Spleen (tissue), 7 donors: ENCODE measurements around the gene ARHGAP27.

Source experiments
- CTCF ChIP-seq, 11 experiments: fragments of 200-600 bp in 7 of 11; fragments of 450-650 bp in 4 of 11; sonication (generic) in 4 of 11; IDR thresholded peaks in 8 of 11; conservative IDR thresholded peaks in 3 of 11; 1 replicate in 7 of 11; 2 replicates in 4 of 11; pipeline versions ENCODE4 v1.4.0 to v1.8.0; 2016 to 2021; ENCODE audit warnings: antibody characterized with exemption in 11 of 11, inconsistent platforms in 4 of 11, mild to moderate bottlenecking in 1 of 11
- POLR2A ChIP-seq, 3 donors: fragments of 450-650 bp; IDR thresholded peaks; one replicate each; pipeline ENCODE4 v1.5.1; 2017; ENCODE audit warnings: antibody characterized with exemption in 3 of 3, mild to moderate bottlenecking in 1 of 3
- POLR2AphosphoS5 ChIP-seq, 3 donors: sonication (generic); formaldehyde crosslinking; IDR thresholded peaks; one replicate each; pipeline ENCODE4 v1.5.1; 2017; ENCODE audit warnings: antibody characterized with exemption in 3 of 3
- donor health status: DM: no; HTN: no; CAD: no; lungs with moderate emphysema.
- donor health status: DM: no; HTN: no; CAD: no.
- donor health status: DM: no; HTN: no; CAD: no.

- TF ChIP-seq CTCF (IDR thresholded peaks at IDR 0.05 in 8 of 11, conservative IDR thresholded peaks at IDR 0.05 in 3 of 11) (no peak), POLR2A (IDR thresholded peaks at IDR 0.05) (no peak), POLR2AphosphoS5 (IDR thresholded peaks at IDR 0.05) (peak in 1 of 3 donors; percentile 3)
Measured at GRCh38 chr17:45437465-45438283, 5.0 kb upstream of the ARHGAP27 start.
